ENCODE data around the gene DIPK1A. TPM values are rescaled to one million over a fixed set of nuclear protein-coding genes. Genes with fewer than 3 reads are reported as not detected.
"Not testable (repeated sequence)": the region's sequence is repeated elsewhere in the genome, so short reads cannot be mapped to it uniquely, and the experiment has no call there.

DIPK1A gene
- total RNA-seq, 1 experiment from 2014 or later: 1.2 TPM

DNA sequence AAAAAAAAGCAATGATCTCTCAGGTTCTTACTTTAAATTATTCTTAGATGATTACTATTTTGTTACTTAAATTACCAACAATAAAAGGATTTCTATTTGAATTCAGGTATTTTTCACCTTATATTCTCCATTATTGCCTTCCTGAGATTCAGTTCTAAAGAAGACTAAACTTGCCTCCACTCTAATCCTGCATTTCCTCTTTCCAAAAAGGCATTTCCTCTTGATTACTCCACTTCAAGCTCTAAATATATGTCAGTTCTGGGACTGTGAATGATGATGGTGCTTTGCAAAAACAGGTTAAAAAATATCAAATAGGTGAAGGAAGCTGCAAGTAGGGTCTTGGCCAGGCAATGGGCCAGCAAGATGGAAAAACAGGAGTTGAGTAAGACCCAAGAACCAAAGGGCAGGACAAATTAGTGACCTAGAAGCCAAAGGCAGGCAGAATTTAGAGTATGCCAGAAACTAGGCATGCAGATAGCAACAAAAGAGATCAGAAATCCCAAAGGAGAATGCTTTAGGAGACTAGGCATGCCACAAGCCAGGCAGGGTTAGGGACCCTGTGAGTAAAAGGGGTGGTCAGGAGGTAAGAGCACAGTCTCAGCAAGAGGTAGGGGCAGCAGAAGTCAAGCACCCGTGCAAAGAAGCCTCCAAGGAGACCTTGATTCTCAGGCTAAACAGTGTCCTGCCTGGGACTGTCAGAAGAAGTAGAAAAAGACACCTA lies 11.3 kb upstream of the DIPK1A start:
- BruUV-seq (replicated peaks): no TSS peak
- in situ Hi-C loops (cut with HindIII; ENCODE audit: low pct_unique_long_range_greater_than_20kb, low sequenced_read_pairs): no loop called here
- CTCF ChIA-PET: no interaction called here

DNA sequence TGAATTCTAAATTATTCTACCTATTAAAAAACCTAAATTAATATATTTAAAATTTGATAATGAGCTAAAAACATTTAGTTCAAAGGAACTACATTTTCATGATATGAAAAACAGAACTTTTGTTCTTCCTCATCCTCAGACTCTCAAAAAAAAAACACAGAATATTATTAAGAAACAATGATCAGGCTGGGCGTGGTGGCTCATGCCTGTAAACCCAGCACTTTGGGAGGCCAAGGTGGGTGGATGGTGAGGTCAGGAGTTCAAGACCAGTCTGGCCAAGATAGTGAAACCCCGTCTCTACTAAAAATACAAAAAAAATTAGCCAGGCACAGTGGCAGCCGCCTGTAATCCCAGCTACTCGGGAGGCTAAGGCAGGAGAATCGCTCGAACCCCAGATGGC lies 10.7 kb upstream of the DIPK1A start:
- H3K36me3 ChIP-seq (ENCODE audit: control insufficient read depth, insufficient read depth, low read length); BruUV-seq (replicated peaks); H3K4me1 ChIP-seq (ENCODE audit: control insufficient read depth, insufficient read depth, low read length); H3K9me3 ChIP-seq (ENCODE audit: control insufficient read depth, insufficient read depth, low read depth, low read length); H3K27ac ChIP-seq (ENCODE audit: low read length); intact Hi-C loops (cut with micrococcal nuclease; ENCODE audit: unreplicated experiment); CTCF ChIA-PET; DNase-seq (ENCODE audit: low read depth, low spot score); H3K27me3 ChIP-seq (ENCODE audit: control insufficient read depth, insufficient read depth, low read length); POLR2A ChIA-PET; ATAC-seq; H3K4me3 ChIP-seq (ENCODE audit: low read depth in 2 of 2, low read length in 2 of 2); in situ Hi-C loops (cut with HindIII; ENCODE audit: low pct_unique_long_range_greater_than_20kb, low sequenced_read_pairs): not testable (repeated sequence)

More for the DNA sequence above, 11.3 kb upstream of the DIPK1A start:
- ATAC-seq (no peak), DNase-seq (ENCODE audit: low read depth, low spot score) (no peak)
- TF ChIP-seq TCF7L2 (IDR thresholded peaks at IDR 0.05; ENCODE audit: low read depth, low read length): no peak
- TF ChIP-seq POLR2AphosphoS5 (IDR thresholded peaks at IDR 0.05; ENCODE audit: low read depth, low read length): no peak
- TF ChIP-seq, protein P1, sequence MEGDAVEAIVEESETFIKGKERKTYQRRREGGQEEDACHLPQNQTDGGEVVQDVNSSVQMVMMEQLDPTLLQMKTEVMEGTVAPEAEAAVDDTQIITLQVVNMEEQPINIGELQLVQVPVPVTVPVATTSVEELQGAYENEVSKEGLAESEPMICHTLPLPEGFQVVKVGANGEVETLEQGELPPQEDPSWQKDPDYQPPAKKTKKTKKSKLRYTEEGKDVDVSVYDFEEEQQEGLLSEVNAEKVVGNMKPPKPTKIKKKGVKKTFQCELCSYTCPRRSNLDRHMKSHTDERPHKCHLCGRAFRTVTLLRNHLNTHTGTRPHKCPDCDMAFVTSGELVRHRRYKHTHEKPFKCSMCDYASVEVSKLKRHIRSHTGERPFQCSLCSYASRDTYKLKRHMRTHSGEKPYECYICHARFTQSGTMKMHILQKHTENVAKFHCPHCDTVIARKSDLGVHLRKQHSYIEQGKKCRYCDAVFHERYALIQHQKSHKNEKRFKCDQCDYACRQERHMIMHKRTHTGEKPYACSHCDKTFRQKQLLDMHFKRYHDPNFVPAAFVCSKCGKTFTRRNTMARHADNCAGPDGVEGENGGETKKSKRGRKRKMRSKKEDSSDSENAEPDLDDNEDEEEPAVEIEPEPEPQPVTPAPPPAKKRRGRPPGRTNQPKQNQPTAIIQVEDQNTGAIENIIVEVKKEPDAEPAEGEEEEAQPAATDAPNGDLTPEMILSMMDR (IDR thresholded peaks at IDR 0.05): no peak
- TF ChIP-seq SIN3A (IDR thresholded peaks at IDR 0.05; ENCODE audit: borderline replicate concordance, insufficient read depth, low read depth, low read length): no peak
- TF ChIP-seq, protein P2, sequence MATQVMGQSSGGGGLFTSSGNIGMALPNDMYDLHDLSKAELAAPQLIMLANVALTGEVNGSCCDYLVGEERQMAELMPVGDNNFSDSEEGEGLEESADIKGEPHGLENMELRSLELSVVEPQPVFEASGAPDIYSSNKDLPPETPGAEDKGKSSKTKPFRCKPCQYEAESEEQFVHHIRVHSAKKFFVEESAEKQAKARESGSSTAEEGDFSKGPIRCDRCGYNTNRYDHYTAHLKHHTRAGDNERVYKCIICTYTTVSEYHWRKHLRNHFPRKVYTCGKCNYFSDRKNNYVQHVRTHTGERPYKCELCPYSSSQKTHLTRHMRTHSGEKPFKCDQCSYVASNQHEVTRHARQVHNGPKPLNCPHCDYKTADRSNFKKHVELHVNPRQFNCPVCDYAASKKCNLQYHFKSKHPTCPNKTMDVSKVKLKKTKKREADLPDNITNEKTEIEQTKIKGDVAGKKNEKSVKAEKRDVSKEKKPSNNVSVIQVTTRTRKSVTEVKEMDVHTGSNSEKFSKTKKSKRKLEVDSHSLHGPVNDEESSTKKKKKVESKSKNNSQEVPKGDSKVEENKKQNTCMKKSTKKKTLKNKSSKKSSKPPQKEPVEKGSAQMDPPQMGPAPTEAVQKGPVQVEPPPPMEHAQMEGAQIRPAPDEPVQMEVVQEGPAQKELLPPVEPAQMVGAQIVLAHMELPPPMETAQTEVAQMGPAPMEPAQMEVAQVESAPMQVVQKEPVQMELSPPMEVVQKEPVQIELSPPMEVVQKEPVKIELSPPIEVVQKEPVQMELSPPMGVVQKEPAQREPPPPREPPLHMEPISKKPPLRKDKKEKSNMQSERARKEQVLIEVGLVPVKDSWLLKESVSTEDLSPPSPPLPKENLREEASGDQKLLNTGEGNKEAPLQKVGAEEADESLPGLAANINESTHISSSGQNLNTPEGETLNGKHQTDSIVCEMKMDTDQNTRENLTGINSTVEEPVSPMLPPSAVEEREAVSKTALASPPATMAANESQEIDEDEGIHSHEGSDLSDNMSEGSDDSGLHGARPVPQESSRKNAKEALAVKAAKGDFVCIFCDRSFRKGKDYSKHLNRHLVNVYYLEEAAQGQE (IDR thresholded peaks at IDR 0.05; ENCODE audit: insufficient read depth in 1 of 2, low read depth in 2 of 2, low read length in 1 of 2): no peak
- POLR2A ChIA-PET: no interaction called here
- intact Hi-C loops (cut with micrococcal nuclease; ENCODE audit: unreplicated experiment): no loop called here
- Histone ChIP-seq H3K4me1 (ENCODE audit: control insufficient read depth, insufficient read depth, low read length) (no peaks in the 10 kb centered on the region), H3K9me3 (ENCODE audit: control insufficient read depth, insufficient read depth, low read depth, low read length) (no peaks in the 10 kb centered on the region), H3K27me3 (ENCODE audit: control insufficient read depth, insufficient read depth, low read length) (peaks cover 2% of the 10 kb centered on the region), H3K36me3 (ENCODE audit: control insufficient read depth, insufficient read depth, low read length) (no peaks in the 10 kb centered on the region), H3K4me3 (ENCODE audit: low read depth in 2 of 2, low read length in 2 of 2) (no peak overlapping the region), H3K27ac (ENCODE audit: low read length) (no peak overlapping the region)

GRCh38 chr1:92970990-92971689 lies 9.9 kb upstream of the DIPK1A start:
- H3K4me3 ChIP-seq (ENCODE audit: low read depth in 2 of 2, low read length in 2 of 2): no peak overlapping the region
- H3K27me3 ChIP-seq (ENCODE audit: control insufficient read depth, insufficient read depth, low read length): peaks cover 2% of the 10 kb centered on the region
- ChIA-PET CTCF (interaction anchor here (0.6 kb wide), 1 partner anchor 43 kb away, joined by 3 read pairs; no protein-coding TSS in a partner anchor), POLR2A (no interaction called here)
- H3K27ac ChIP-seq (ENCODE audit: low read length): no peak overlapping the region
- H3K9me3 ChIP-seq (ENCODE audit: control insufficient read depth, insufficient read depth, low read depth, low read length): no peaks in the 10 kb centered on the region
- H3K4me1 ChIP-seq (ENCODE audit: control insufficient read depth, insufficient read depth, low read length): no peaks in the 10 kb centered on the region
- intact Hi-C loops (cut with micrococcal nuclease; ENCODE audit: unreplicated experiment) (no loop called here), in situ Hi-C loops (cut with HindIII; ENCODE audit: low pct_unique_long_range_greater_than_20kb, low sequenced_read_pairs) (no loop called here)
- BruUV-seq (replicated peaks): no TSS peak
- DNase-seq (ENCODE audit: low read depth, low spot score) (no peak), ATAC-seq (no peak)
- TF ChIP-seq, protein P2 (IDR thresholded peaks at IDR 0.05; ENCODE audit: insufficient read depth in 1 of 2, low read depth in 2 of 2, low read length in 1 of 2): no peak
- TF ChIP-seq TCF7L2 (IDR thresholded peaks at IDR 0.05; ENCODE audit: low read depth, low read length) (no peak), POLR2AphosphoS5 (IDR thresholded peaks at IDR 0.05; ENCODE audit: low read depth, low read length) (no peak)
- no peaks in the 10 kb centered on the region for H3K36me3 ChIP-seq (ENCODE audit: control insufficient read depth, insufficient read depth, low read length)

All from Panc1 (cell line).